Mesothelial cell of epicardium (in vitro differentiated cells): ENCODE results near the gene CCDC6. TPM values are rescaled to one million over a fixed set of nuclear protein-coding genes. Genes with fewer than 3 reads are reported as not detected.

Experiments used
- DNase-seq, 2 experiments: peaks; one replicate each; pipeline ENCODE4 v3.0.0; 2021; ENCODE audit warnings: low spot score in 2 of 2; ENCODE audit not compliant: unreplicated experiment in 2 of 2
- H3K27ac Mint-ChIP-seq: 2 replicates; pipeline ENCODE4 v1.8.0; 2021; ENCODE audit warnings: mixed read lengths
- H3K27me3 Mint-ChIP-seq: 2 replicates; pipeline ENCODE4 v1.8.0; 2021; ENCODE audit warnings: low read depth, mixed read lengths
- H3K36me3 Mint-ChIP-seq: 2 replicates; pipeline ENCODE4 v1.8.0; 2021; ENCODE audit warnings: mixed read lengths
- H3K4me1 Mint-ChIP-seq: 2 replicates; pipeline ENCODE4 v1.8.0; 2021; ENCODE audit warnings: mixed read lengths
- H3K4me3 Mint-ChIP-seq: 2 replicates; pipeline ENCODE4 v1.8.0; 2021; ENCODE audit warnings: mild to moderate bottlenecking, moderate library complexity, mixed read lengths
- H3K9me3 Mint-ChIP-seq: 2 replicates; pipeline ENCODE4 v1.8.0; 2021; ENCODE audit warnings: mixed read lengths
- total RNA-seq: library from RNA; stranded (reverse); gene quantifications from 3 replicates; pipeline ENCODE4 v1.2.1, GENCODE V29; 2021
- TF ChIP-seq, protein P1 (sequence below): fragments of 200-600 bp; sonication (generic); IDR thresholded peaks from one replicate; pipeline ENCODE4 v1.5.0; 2021; ENCODE audit warnings: antibody characterized with exemption; ENCODE audit not compliant: unreplicated experiment

CCDC6 gene
- total RNA-seq, 1 donor from 2014 or later = 50.5 TPM

DNA sequence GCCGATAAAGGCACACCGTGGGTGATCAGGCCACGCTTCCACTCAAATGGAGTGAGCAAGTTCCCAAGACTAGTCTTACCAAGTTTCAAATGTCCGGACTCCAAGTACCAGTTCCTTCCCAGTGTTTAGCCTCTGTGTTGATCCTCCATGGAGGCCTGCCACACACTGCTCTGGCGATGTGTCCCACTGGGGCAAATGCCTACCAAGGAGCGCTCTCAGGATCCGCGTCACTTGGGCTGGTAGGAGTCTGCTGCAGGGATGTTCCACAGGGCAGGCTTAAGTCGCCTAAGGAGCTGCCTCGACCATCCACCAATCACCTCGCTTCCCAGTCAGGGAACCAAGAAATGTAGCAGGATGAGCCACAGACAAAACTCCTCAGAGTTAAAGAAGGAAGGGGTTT lies 135.7 kb downstream of the CCDC6 start:
- Mint-ChIP-seq H3K4me1 (no peaks in the 10 kb centered on the region), H3K36me3 (peaks cover 5% of the 10 kb centered on the region), H3K9me3 (peaks cover 40% of the 10 kb centered on the region), H3K27ac (no peak overlapping the region), H3K4me3 (no peak overlapping the region), H3K27me3 (no peaks in the 10 kb centered on the region)
- TF ChIP-seq, protein P1, sequence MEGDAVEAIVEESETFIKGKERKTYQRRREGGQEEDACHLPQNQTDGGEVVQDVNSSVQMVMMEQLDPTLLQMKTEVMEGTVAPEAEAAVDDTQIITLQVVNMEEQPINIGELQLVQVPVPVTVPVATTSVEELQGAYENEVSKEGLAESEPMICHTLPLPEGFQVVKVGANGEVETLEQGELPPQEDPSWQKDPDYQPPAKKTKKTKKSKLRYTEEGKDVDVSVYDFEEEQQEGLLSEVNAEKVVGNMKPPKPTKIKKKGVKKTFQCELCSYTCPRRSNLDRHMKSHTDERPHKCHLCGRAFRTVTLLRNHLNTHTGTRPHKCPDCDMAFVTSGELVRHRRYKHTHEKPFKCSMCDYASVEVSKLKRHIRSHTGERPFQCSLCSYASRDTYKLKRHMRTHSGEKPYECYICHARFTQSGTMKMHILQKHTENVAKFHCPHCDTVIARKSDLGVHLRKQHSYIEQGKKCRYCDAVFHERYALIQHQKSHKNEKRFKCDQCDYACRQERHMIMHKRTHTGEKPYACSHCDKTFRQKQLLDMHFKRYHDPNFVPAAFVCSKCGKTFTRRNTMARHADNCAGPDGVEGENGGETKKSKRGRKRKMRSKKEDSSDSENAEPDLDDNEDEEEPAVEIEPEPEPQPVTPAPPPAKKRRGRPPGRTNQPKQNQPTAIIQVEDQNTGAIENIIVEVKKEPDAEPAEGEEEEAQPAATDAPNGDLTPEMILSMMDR = no peak
- DNase-seq = no peak

DNA sequence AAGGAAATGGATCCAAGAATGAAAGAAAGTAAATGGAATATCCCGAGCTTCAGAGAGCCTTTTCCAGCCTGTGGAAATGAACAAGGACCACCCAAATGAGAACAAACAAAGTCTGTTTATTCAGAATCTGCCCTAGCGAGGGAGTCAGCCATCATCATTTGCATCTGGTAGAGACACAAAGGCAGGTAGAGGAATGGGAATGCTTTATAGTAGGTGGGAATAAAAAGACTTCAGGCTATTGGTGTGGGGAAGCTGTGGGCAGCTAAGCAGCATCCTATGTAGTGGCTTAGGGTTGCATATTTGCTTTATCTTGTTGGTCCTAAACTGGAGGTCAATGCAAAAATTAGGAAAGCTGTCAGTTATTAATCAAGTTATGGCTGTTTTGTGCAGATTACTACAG lies 143.9 kb downstream of the CCDC6 start:
- DNase-seq = no peak
- H3K27me3 Mint-ChIP-seq = no peaks in the 10 kb centered on the region
- H3K27ac Mint-ChIP-seq = no peak overlapping the region
- TF ChIP-seq, protein P1 = no peak
- H3K4me3 Mint-ChIP-seq = no peak overlapping the region
- peaks cover 5% of the 10 kb centered on the region for H3K9me3 Mint-ChIP-seq
- no peaks in the 10 kb centered on the region for H3K36me3 Mint-ChIP-seq
- H3K4me1 Mint-ChIP-seq = no peaks in the 10 kb centered on the region

DNA sequence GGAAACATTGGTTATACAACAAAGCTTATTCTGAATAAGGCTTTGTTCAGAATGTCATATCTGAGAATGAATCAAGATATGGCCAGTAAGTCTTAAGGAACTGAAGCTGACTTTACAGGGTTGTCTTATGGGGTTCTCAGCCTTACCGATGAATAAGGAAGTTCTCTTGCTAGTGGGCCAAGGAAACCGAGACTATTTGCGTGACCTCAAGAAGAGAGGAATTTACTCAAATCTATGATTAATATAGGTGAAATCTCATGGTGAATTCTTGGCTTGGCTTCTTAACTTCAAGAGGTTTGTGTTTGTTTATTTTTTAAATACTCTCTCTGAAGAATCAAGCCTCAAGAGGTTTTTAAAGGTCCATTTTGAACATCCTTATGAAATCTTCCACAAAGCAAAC lies 148.4 kb downstream of the CCDC6 start:
- H3K27ac Mint-ChIP-seq = no peak overlapping the region
- no peaks in the 10 kb centered on the region for H3K4me1 Mint-ChIP-seq
- no peaks in the 10 kb centered on the region for H3K27me3 Mint-ChIP-seq
- TF ChIP-seq, protein P1 = no peak
- no peak for DNase-seq
- H3K36me3 Mint-ChIP-seq = no peaks in the 10 kb centered on the region
- peaks cover 5% of the 10 kb centered on the region for H3K9me3 Mint-ChIP-seq
- H3K4me3 Mint-ChIP-seq = no peak overlapping the region

DNA sequence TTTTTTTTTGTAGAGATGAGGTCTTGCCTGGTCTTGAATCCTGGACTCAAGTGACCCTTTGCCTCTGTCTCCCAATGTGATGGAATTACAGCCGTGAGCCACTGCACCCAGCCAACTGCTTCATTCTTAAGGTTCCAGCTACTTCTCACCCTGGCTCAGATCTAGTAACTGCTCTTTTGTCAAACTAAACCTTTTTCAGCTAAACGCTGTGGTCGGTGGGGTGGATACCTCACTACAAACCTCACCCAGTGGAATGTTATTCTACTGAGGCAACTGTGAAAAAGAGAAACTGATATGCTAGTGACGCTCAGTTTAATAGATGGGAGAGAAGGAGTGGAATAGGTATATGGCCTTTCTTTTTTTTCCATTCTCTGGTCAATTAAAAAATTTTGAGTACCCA lies 151.4 kb downstream of the CCDC6 start:
- Mint-ChIP-seq H3K4me1 (no peaks in the 10 kb centered on the region), H3K9me3 (no peaks in the 10 kb centered on the region), H3K27me3 (peaks cover 2% of the 10 kb centered on the region), H3K36me3 (no peaks in the 10 kb centered on the region), H3K27ac (no peak overlapping the region), H3K4me3 (no peak overlapping the region)
- no peak for DNase-seq
- TF ChIP-seq, protein P1 = no peak

DNA sequence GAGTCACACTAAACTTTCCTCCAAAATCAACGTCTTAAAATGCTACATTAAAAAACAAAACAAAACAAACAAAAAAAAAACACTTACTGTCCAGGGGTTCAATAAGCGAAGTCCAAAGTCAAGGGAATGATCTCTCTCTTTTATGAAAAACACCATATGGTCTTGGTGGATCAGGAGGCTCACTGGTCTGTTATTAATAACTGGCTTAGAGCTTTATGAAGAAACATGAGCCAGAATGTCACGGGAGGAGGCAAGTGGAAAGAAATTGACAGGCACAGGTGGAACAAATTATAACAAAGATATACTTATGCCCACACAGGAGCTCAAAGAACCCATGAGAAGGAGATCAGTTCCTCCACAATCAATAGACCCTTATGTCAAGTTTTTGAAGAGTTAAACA lies 153.1 kb downstream of the CCDC6 start, which contains the start of gene MRLN:
Gene MRLN (minus strand): TSS at position 189 of the 400 bp plus-strand sequence.
- DNase-seq = no peak
- Mint-ChIP-seq H3K27ac (no peak within 1 kb of the TSS), H3K4me1 (no peaks in the 10 kb centered on the region), H3K36me3 (no peaks in the 10 kb centered on the region), H3K4me3 (no peak within 1 kb of the TSS), H3K9me3 (no peaks in the 10 kb centered on the region), H3K27me3 (peaks cover 2% of the 10 kb centered on the region)
- TF ChIP-seq, protein P1 = no peak

DNA sequence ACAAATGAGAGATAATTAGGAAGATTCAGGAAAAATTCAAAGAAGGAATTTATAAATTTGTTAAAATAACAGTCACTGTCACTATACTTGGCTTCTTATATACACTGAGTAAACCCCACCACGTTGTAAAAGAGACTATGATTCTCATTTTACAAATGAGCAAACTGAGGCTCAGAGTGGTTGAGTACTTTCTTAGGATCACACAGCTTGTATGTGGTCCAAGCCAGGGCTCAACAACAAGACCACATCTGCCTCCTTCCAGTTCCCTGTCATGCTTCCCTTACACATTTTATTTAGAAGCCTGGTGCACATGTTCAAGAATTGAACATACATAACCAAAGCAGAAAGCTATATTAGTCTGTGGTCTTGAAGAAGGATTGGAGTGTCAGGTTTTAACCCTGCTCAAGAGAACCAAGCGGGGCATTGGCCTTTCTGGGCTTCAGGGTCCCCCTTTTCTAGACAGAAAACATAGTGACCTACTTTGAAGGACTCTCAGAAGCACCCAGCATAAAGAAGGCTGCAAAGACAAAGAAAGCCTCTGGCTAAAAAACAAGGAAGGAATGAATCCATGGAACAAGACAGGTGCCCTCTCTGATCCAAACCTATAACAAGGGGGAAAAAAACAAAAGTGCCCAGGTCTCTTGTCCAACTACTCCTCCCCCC lies 153.9 kb downstream of the CCDC6 start:
- no peaks in the 10 kb centered on the region for H3K36me3 Mint-ChIP-seq
- no peaks in the 10 kb centered on the region for H3K9me3 Mint-ChIP-seq
- H3K4me3 Mint-ChIP-seq = no peak overlapping the region
- TF ChIP-seq, protein P1 = no peak
- H3K4me1 Mint-ChIP-seq = no peaks in the 10 kb centered on the region
- H3K27me3 Mint-ChIP-seq = peaks cover 2% of the 10 kb centered on the region
- no peak for DNase-seq
- no peak overlapping the region for H3K27ac Mint-ChIP-seq
